Omental fat pad (tissue), 4 donors: ENCODE data around the gene GALR2. TPM values are rescaled to one million over a fixed set of nuclear protein-coding genes. Genes with fewer than 3 reads are reported as not detected.

Experiments
- ATAC-seq: fragments of 150-250 bp; one replicate; pipeline ENCODE4 v1.9.1; 2016; ENCODE audit warnings: mild to moderate bottlenecking, moderate library complexity; ENCODE audit not compliant: low FRiP score
- DNase-seq: peaks from one replicate; pipeline ENCODE4 v3.0.0-alpha.2; 2019; ENCODE audit warnings: low spot score
- total RNA-seq, 4 donors: library from RNA; depleted of rRNA; stranded (reverse); fragments of >200 nt; gene quantifications; one replicate each; pipeline ENCODE4 v1.1.0, GENCODE V29; 2016
- TF ChIP-seq, protein P1 (sequence below), 3 donors: fragments of 450-650 bp; IDR thresholded peaks; one replicate each; pipeline ENCODE4 v1.5.1; 2016 to 2017; ENCODE audit warnings: antibody characterized with exemption in 3 of 3, mild to moderate bottlenecking in 3 of 3, moderate library complexity in 2 of 3

Gene GALR2
- total RNA-seq, 4 donors from 2014 or later = 0.50 TPM; not detected in 3

DNA sequence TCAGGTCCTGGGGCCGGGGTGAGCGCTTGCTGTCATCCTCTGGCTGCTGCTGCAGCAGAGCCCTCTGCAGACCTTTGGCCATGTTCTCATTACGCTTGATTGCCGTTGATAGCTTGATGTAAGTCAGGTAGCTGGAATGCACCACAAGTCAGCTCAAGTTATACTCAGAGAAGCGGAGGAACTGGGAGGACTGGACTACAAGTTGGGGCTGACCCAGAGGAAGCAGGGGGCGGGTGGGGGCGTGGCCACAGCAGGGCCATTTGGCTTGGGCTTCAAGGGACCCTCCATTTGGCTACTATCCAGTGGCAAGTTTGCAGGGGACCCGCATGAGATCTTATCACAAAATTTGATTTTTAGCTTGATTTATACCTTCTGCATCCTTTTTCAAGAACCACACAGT lies 28.5 kb upstream of the GALR2 start:
- TF ChIP-seq, protein P1, sequence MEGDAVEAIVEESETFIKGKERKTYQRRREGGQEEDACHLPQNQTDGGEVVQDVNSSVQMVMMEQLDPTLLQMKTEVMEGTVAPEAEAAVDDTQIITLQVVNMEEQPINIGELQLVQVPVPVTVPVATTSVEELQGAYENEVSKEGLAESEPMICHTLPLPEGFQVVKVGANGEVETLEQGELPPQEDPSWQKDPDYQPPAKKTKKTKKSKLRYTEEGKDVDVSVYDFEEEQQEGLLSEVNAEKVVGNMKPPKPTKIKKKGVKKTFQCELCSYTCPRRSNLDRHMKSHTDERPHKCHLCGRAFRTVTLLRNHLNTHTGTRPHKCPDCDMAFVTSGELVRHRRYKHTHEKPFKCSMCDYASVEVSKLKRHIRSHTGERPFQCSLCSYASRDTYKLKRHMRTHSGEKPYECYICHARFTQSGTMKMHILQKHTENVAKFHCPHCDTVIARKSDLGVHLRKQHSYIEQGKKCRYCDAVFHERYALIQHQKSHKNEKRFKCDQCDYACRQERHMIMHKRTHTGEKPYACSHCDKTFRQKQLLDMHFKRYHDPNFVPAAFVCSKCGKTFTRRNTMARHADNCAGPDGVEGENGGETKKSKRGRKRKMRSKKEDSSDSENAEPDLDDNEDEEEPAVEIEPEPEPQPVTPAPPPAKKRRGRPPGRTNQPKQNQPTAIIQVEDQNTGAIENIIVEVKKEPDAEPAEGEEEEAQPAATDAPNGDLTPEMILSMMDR (IDR thresholded peaks at IDR 0.05) = no peak

DNA sequence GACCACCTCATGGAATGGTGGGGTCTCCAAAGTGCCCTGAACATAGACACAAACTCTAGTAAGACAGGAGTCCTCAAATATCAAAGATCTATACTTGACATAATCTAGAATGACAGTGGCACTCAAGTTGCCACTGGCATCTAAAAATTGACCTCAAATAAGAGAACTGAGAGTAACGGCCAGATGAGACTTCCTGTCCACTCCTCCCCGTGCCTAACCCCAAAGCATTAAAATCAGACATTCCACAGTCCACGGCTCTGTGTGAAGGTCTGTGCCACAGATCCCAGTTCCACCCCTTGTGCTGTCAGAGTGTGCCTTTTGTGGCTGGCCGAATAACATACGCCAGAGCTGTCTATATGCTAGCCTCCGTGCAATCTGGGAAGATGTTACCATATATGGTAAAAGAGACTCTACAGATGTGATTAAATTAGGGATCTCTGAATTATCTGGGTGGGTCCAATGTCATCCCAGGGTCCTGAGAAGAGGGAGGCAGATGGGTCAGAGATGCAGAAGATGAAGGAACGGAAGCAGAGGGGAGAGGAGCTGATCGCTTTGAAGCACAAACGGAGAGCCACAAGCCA lies 26.5 kb upstream of the GALR2 start:
- ATAC-seq (no peak), DNase-seq (no peak)
- TF ChIP-seq, protein P1 (IDR thresholded peaks at IDR 0.05) = no peak

More for the DNA sequence above, 28.5 kb upstream of the GALR2 start:
- DNase-seq (no peak), ATAC-seq (no peak)

DNA sequence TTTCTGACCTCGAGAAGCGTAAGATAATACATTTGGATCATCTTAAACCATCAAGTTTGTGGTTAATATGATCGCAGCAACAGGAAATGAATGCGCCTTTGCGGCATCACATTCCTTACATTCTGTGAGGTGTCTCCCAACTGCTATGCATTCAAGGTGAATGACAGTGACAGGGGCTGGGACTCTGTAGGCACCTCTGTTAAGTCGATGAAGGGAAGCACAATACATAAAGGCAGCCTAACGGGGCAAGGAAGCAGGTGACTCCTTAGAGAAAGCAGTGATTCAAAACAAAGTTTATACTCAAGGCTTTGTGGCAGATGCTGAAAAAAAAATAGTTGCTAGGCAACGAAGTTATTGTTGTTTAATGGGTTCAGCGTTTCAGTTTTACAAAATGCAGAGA lies 25.9 kb upstream of the GALR2 start:
- TF ChIP-seq, protein P1 (IDR thresholded peaks at IDR 0.05) = no peak
- ATAC-seq = no peak
- DNase-seq = no peak

DNA sequence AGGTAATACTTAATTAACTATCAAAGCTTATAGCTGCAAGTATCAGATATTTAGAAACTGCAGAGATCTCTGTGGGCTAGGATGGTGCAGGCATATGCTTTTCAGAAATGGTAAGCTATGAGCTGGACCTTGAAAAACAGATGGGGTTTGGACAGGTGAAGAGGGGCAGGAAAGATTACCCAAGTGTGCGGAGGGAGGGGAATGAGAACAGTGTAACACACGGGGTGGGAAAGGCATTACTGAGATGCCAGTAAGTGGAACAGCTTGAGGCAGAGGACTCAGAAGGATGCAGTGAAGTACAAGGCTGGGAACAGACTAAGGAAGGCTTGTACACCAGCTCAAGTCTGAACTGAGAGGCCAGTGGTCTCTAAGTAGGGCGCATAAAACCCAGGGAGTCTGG lies 25.3 kb upstream of the GALR2 start:
- DNase-seq (no peak), ATAC-seq (no peak)
- TF ChIP-seq, protein P1 (IDR thresholded peaks at IDR 0.05) = no peak

DNA sequence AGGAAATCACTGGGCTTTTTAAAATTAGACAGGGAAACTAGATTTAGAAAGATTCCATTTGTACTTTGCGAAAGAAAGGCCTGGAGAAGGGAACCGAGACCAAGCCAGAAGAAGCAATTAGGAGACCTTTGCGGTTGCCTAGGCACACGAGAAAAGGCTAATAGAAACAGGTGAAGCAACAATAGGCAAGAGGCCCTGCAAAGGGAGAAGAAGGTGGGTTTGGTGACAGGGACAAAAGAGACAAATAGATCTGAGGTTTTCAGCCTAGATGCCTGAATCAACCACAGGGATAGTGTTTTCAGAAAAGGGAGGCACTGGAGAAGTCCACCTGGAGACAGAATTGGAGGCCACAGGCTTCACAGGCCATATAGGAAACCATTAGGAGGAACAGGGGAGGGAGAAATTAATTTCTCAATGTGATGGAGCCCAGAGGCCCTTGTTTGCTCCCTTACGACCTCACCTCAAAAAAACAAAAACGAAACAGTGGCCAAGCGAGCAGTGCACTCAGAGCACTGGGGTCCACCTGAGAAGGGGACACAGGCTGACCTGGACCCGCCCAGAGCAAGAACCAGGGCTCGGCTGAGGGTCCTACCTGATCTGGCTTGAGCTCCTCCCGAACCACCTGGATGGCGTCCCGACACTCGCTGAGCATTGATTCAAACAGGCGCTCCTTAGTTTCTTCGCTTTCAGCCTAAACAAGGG lies 24.6 kb upstream of the GALR2 start:
- DNase-seq (no peak), ATAC-seq (no peak)
- TF ChIP-seq, protein P1 (IDR thresholded peaks at IDR 0.05) = no peak

DNA sequence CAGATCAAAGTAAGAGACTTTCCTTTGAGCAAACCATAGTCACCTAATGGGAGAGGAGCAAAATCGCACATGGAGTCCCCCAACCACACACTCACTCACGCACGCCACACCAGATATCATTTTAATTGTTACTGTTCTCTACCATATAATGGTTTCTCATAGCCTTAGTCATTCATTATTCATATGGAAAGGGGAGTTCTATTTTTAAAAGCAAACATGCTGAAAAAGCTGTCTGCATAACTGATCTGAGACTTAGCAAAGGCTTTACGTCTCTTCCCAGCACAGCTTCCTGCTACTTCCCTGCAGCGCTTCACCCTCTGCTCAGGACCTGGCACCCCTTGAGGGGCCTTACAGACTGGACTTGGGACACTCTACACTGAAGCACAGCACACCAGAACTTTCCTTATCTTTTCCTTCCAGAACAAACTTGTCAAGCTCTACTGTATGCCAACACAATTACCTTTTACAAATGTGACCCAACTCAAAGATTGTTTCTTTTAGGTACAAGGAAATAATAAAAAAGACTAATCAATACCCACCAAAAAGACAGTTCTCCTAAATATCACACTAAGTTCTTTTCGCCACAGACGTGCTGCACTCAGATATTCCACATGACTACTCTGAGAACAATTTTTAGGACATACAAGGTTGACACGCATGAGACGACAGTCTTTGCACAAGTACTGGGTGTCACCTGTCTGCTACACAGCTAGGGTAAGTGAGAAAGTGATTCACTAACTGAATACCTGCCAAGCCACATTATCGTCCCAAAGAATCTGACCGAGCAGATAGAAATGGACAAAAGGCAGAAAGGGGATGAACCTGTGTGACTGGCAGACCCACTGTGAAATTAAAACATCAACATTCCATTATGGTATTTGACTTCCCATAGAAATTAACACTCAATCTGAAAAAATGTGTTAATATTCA lies 23.8 kb upstream of the GALR2 start:
- TF ChIP-seq, protein P1 (IDR thresholded peaks at IDR 0.05) = no peak
- no peak for DNase-seq
- no peak for ATAC-seq
